ENCODE measurements around the gene SCLT1.

SCLT1 gene

GRCh38 chr4:128853741-128854140 is 239.6 kb downstream of the SCLT1 start:
- no peak for DNase-seq (ENCODE audit: insufficient read length, low spot score)
- no peak for FAIRE-seq

GRCh38 chr4:128850252-128850651 is 243.1 kb downstream of the SCLT1 start:
- FAIRE-seq (no peak), DNase-seq (ENCODE audit: insufficient read length, low spot score) (no peak)

GRCh38 chr4:128848461-128848860 is 244.9 kb downstream of the SCLT1 start:
- FAIRE-seq: no peak
- no peak for DNase-seq (ENCODE audit: insufficient read length, low spot score)

- DNase-seq (ENCODE audit: insufficient read length, low spot score) (no peak), FAIRE-seq (no peak)
Measured at GRCh38 chr4:128847082-128847724, 246.1 kb downstream of the SCLT1 start.

- no peak for DNase-seq (ENCODE audit: insufficient read length, low spot score)
- no peak for FAIRE-seq
Measured at GRCh38 chr4:128846063-128846462, 247.3 kb downstream of the SCLT1 start.

GRCh38 chr4:128844931-128845330 is 248.4 kb downstream of the SCLT1 start:
- DNase-seq (ENCODE audit: insufficient read length, low spot score) (no peak), FAIRE-seq (no peak)

GRCh38 chr4:128841402-128841801 is 251.9 kb downstream of the SCLT1 start:
- DNase-seq (ENCODE audit: insufficient read length, low spot score) (no peak), FAIRE-seq (no peak)

- DNase-seq (ENCODE audit: insufficient read length, low spot score) (no peak), FAIRE-seq (no peak)
Measured at GRCh38 chr4:128840711-128841318, 252.5 kb downstream of the SCLT1 start.

GRCh38 chr4:128837679-128838078 is 255.7 kb downstream of the SCLT1 start:
- peak; percentile 39 for FAIRE-seq

GRCh38 chr4:128837198-128837597 is 256.1 kb downstream of the SCLT1 start:
- DNase-seq (ENCODE audit: insufficient read length, low spot score) (no peak), FAIRE-seq (no peak)

More at GRCh38 chr4:128837679-128838078, 255.7 kb downstream of the SCLT1 start:
- no peak for DNase-seq (ENCODE audit: insufficient read length, low spot score)

- DNase-seq (ENCODE audit: insufficient read length, low spot score) (no peak), FAIRE-seq (no peak)
Measured at GRCh38 chr4:128835498-128836222, 257.7 kb downstream of the SCLT1 start.

Data from GM19239 (cell line).